ENCODE measurements around the gene YWHAQ.
"Not testable (repeated sequence)": the region's sequence is repeated elsewhere in the genome, so short reads cannot be mapped to it uniquely, and the experiment has no call there.

Gene YWHAQ

GRCh38 chr2:9554921-9555296 is 75.9 kb downstream of the YWHAQ start:
- in situ Hi-C loops (cut with MboI; ENCODE audit: low sequenced_read_pairs) = no loop called here

DNA sequence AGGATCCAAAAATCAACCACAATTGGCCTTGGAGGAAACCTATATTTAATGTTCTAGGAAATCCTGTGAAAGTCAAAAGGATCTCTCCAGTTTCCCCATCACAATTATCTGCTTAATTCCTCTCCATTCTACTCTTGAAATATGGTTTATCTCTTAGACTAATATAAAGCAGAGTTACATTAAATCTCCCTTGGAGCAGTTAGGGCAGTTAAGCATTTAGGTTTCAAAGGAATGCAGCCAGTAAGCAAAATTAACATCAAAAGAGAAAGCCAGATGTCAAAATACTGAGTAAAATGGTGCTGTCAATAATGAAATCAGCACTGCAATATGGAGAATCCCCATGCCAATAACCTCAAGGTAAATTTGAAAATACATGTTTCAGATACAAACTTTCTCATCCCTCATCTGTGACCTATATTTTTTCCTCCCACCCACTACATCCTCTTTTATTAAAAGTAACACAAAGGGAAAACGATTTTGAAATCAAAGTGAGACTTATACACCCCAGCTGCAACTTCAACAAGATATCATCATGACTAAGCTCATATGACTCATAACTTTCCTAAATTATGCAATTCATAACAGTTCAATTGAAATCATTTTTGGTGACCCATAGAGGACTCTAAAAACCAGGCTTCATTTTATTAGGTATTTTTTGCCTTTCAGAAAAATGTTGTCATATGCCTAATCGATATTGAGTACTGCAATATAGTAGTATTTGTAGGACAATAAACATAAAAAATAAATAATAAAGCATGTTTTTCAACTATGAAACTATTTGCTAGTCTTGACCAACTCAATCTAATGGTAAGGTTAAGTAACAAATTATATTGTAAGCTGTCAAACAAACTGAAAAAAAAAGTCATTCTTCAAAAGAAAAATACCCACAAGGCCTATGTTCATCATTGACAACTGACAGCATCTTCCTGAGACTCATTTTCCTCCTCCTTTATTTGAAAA is 78.3 kb downstream of the YWHAQ start:
- in situ Hi-C loops (cut with MboI; ENCODE audit: low sequenced_read_pairs) = no loop called here

DNA sequence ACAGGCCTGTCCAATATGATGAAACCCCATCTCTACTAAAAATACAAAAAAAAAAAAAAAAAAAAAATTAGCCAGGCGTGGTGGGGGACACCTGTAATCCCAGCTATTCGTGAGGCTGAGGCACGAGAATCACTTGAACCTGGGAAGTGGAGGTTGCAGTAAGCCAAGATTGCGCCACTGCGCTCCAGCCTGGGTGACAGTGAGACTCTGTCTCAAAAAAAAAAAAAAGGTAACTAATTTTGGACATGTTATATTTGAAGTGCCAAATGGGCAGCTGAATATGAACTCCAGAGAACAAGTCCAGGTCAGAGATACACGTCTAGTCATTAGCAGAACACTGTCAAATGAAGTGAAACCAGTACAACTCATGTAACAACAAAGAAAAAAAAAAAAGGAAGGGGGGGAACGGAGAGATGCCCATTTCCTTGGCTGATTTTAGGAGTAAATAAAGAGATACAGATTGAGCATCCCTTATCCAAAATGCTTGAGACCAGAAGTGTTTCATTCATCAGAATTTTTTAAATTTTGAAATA is 79.9 kb downstream of the YWHAQ start:
- in situ Hi-C loops (cut with MboI; ENCODE audit: low sequenced_read_pairs) = not testable (repeated sequence)

DNA sequence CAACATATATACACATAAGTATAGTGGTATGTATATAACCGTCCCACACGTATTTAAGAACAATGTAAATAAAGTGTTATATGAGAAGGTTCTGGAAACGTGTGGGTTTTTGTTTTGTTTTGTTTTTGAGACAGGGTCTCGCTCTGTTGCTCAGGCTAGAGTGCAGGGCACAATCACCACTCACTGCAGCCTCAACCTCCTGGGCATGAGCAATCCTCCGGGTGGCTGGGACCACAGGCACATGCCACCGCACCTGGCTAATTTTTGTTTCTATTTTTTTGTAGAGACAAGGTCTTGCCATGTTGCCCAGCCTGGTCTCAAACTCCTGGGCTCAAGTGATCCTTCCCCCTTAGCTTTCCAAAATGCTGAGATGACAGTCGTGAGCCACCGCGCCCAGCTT is 81.4 kb downstream of the YWHAQ start:
- in situ Hi-C loops (cut with MboI; ENCODE audit: low sequenced_read_pairs) = no loop called here

GRCh38 chr2:9548506-9548905 is 82.3 kb downstream of the YWHAQ start:
- in situ Hi-C loops (cut with MboI; ENCODE audit: low sequenced_read_pairs) = no loop called here

DNA sequence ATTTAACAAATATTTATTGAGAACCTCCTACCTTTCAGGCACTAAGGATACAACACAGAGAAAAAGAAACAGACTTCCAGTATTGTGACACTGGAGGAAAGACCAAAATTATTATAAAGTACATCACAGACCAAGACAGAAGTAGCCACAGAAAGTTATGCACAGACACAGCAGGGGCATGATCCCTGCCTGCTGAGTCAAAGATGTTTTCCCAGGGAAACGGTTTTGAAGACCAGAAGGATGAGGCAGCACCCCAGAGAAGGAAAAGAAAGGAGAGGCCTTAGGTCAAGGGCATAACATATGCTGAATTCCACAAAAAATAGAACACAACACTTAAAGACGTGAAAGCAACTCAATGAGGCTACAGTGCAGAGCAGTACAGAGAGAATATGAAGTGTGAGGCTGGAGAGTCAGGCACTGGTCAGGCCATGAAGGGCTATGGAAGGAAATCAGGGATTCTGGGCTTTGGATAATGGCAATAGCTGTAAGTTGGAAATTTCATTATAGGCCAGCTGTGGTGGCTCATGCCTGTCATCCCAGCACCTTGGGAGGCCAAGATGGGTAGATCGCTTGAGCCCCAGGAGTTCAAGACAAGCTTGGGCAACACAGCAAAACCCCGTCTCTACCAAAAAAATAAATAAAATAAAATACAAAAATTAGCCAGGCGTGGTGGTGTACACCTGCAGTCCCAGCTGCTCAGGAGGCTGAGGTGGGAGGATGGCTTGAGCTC is 83.4 kb downstream of the YWHAQ start:
- in situ Hi-C loops (cut with MboI; ENCODE audit: low sequenced_read_pairs) = no loop called here

GRCh38 chr2:9545502-9545901 is 85.3 kb downstream of the YWHAQ start:
- in situ Hi-C loops (cut with MboI; ENCODE audit: low sequenced_read_pairs) = no loop called here

- in situ Hi-C loops (cut with MboI; ENCODE audit: low sequenced_read_pairs) = no loop called here
Observed at GRCh38 chr2:9543557-9543956, 87.2 kb downstream of the YWHAQ start.

- in situ Hi-C loops (cut with MboI; ENCODE audit: low sequenced_read_pairs) = no loop called here
Observed at GRCh38 chr2:9539531-9539930, 91.3 kb downstream of the YWHAQ start.

DNA sequence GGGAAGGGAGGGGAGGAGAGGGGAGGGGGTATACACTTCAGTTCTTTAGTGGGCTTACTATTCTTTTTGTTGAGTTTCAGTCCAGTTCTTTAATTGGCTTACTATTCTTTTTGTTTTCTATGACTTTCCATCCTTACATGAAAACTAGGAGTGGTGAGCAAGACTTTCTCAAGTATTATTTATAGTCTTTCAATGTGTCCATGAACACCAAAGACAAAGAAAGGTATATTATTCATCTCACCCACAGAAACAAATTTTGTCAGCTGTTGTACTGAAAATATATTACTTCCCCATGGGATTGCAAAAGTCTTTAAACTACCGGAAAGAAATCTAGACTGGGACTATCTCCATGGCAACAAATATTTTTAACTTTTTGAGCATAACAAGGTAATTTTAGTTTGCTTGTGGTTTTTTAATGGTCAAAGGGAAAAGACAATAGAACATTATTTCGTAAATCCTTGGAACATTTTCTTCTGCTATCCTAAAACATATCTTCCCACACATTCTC is 92.7 kb downstream of the YWHAQ start:
- in situ Hi-C loops (cut with MboI; ENCODE audit: low sequenced_read_pairs) = no loop called here

GRCh38 chr2:9536504-9536903 is 94.3 kb downstream of the YWHAQ start:
- in situ Hi-C loops (cut with MboI; ENCODE audit: low sequenced_read_pairs) = no loop called here

- in situ Hi-C loops (cut with MboI; ENCODE audit: low sequenced_read_pairs) = no loop called here
Observed at GRCh38 chr2:9535177-9535576, 95.6 kb downstream of the YWHAQ start.
